Prostate gland (tissue), 2 donors: ENCODE measurements around the gene LITAFD. TPM values are rescaled to one million over a fixed set of nuclear protein-coding genes. Genes with fewer than 3 reads are reported as not detected.

Experiments used
- DNase-seq: peaks from one replicate; pipeline ENCODE4 v3.0.0-alpha.2; 2019; ENCODE audit warnings: low spot score
- H3K27ac ChIP-seq, 2 donors: fragments of 200-600 bp; sonication (generic); 2 replicates each; pipeline ENCODE4 v1.5.1; 2017 to 2019
- H3K27me3 ChIP-seq: fragments of 200-600 bp; sonication (generic); replicated peaks from 2 replicates; pipeline ENCODE4 v1.5.1; 2019; ENCODE audit not compliant: insufficient read depth
- H3K36me3 ChIP-seq, 2 donors: fragments of 200-600 bp; sonication (generic); 1 replicate in 1 of 2; 2 replicates in 1 of 2; pipeline versions ENCODE4 v1.5.1 to v1.8.1; 2017 to 2019
- H3K4me1 ChIP-seq: fragments of 200-600 bp; sonication (generic); replicated peaks from 2 replicates; pipeline ENCODE4 v1.5.1; 2019
- H3K4me3 ChIP-seq, 2 donors: fragments of 200-600 bp; sonication (generic); 2 replicates each; pipeline ENCODE4 v1.5.1; 2017 to 2019
- H3K9me3 ChIP-seq: fragments of 200-600 bp; sonication (generic); 2 replicates; pipeline ENCODE4 v1.5.1; 2017
- POLR2A ChIP-seq: fragments of 450-650 bp; IDR thresholded peaks from one replicate; pipeline ENCODE4 v1.6.1; 2016; ENCODE audit warnings: antibody characterized with exemption, mild to moderate bottlenecking
- POLR2AphosphoS5 ChIP-seq: sonication (generic); formaldehyde crosslinking; IDR thresholded peaks from one replicate; pipeline ENCODE4 v1.6.1; 2017; ENCODE audit warnings: antibody characterized with exemption
- WGBS: methylation state at CpG from one replicate; pipeline ENCODE4 v1.1.5; 2018; 5-methylcytosine and 5-hydroxymethylcytosine counted together
- intact Hi-C: fragments of 100-400 bp; cut with DNase I; formaldehyde crosslinking; loops from one replicate; pipeline ENCODE4 v1.14.2; 2022
- total RNA-seq, 2 donors: library from RNA; depleted of rRNA; stranded (reverse); fragments of >200 nt; gene quantifications; one replicate each; pipeline ENCODE4 v1.1.0, GENCODE V29; 2016
- TF ChIP-seq, protein P1 (sequence below), 4 experiments: fragments of 200-600 bp in 2 of 4; fragments of 450-650 bp in 2 of 4; sonication (generic) in 2 of 4; IDR thresholded peaks; 1 replicate in 3 of 4; 2 replicates in 1 of 4; pipeline ENCODE4 v1.5.1; 2016 to 2019; ENCODE audit warnings: antibody characterized with exemption in 4 of 4, mild to moderate bottlenecking in 2 of 4, moderate library complexity in 2 of 4

Gene LITAFD
- total RNA-seq, 2 donors from 2014 or later = 2.3 TPM; not detected in 1

DNA sequence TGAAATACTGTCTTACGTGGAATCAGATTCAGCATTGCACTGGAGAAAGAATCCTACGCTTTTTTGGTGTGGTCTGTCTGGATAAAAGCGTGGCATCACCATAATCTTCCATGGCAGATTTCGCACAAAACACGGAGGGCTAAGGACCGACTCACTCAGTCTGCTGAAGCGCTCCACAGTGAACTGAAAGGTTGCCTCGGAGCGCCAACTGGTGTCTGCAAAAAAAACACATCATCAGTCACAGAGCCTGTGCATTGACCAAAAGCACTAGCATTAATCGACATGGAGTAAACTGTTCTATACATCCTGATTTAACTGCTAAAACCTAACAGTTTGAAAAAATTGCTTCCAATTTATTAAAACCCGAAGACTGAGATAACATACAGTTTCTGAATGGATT, 41.0 kb downstream of the LITAFD start:
- TF ChIP-seq POLR2AphosphoS5 = no peak
- Histone ChIP-seq H3K27ac (no peak overlapping the region), H3K36me3 (no peaks in the 10 kb centered on the region), H3K9me3 (no peaks in the 10 kb centered on the region), H3K4me3 (no peak overlapping the region), H3K27me3 (no peaks in the 10 kb centered on the region), H3K4me1 (peaks cover 6% of the 10 kb centered on the region)
- DNase-seq = no peak
- intact Hi-C loops = no loop called here
- 89% methylated on average over 11 of the region's 11 CpGs for WGBS

DNA sequence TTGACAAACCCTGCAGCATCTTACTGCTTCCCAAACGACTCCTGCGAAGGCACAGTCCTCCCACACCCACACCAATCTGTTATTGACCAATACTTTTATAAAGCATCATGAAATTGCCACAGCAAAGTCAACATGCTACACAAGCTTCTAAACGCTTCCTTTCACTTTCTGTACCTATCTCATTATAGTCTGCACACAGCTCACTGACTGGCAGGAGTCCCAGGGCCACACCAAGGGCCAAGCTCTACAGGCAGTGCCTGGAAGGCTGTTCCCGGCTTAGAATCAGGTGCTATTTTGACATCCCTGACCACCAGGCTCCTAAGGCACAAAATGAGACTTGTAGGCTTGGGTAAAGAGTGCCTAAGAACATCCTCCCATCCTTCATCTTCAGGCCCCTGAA, 42.1 kb downstream of the LITAFD start:
- no peak overlapping the region for H3K4me3 ChIP-seq
- no peaks in the 10 kb centered on the region for H3K9me3 ChIP-seq
- peak; percentile 60 for DNase-seq
- no peaks in the 10 kb centered on the region for H3K36me3 ChIP-seq
- TF ChIP-seq POLR2AphosphoS5 (peak; percentile 71), POLR2A (no peak)
- TF ChIP-seq, protein P1, sequence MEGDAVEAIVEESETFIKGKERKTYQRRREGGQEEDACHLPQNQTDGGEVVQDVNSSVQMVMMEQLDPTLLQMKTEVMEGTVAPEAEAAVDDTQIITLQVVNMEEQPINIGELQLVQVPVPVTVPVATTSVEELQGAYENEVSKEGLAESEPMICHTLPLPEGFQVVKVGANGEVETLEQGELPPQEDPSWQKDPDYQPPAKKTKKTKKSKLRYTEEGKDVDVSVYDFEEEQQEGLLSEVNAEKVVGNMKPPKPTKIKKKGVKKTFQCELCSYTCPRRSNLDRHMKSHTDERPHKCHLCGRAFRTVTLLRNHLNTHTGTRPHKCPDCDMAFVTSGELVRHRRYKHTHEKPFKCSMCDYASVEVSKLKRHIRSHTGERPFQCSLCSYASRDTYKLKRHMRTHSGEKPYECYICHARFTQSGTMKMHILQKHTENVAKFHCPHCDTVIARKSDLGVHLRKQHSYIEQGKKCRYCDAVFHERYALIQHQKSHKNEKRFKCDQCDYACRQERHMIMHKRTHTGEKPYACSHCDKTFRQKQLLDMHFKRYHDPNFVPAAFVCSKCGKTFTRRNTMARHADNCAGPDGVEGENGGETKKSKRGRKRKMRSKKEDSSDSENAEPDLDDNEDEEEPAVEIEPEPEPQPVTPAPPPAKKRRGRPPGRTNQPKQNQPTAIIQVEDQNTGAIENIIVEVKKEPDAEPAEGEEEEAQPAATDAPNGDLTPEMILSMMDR (IDR thresholded peaks at IDR 0.05) = no peak
- H3K4me1 ChIP-seq = peaks cover 6% of the 10 kb centered on the region
- H3K27ac ChIP-seq = no peak overlapping the region
- H3K27me3 ChIP-seq = no peaks in the 10 kb centered on the region
- 61% methylated on average over 4 of the region's 4 CpGs for WGBS
- intact Hi-C loops = no loop called here

DNA sequence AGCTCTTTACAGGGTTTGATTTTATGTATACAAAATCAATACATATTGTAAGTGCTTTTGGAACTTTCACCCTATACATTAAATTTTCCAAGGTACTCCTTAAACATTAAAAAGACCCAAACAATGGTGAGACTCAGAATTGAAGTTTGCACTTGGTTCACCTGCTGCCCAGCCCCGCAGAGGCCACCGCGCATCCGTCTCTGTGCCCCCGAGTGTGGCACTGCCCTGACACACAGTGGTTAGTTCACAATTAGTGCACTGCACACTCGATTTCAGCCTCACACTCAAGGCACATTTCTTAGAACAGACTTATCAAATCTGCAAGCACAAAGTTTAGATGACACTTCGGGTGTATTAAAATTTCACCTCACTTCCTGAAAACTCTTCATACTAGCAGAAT, 43.3 kb downstream of the LITAFD start:
- H3K4me3 ChIP-seq = no peak overlapping the region
- no peak overlapping the region for H3K27ac ChIP-seq
- TF ChIP-seq, protein P1 (IDR thresholded peaks at IDR 0.05) = no peak
- TF ChIP-seq POLR2A = no peak
- TF ChIP-seq POLR2AphosphoS5 = no peak
- intact Hi-C loops = no loop called here
- H3K4me1 ChIP-seq = no peaks in the 10 kb centered on the region
- H3K27me3 ChIP-seq = no peaks in the 10 kb centered on the region
- no peaks in the 10 kb centered on the region for H3K36me3 ChIP-seq
- no peaks in the 10 kb centered on the region for H3K9me3 ChIP-seq
- no peak for DNase-seq
- WGBS = 92% methylated on average over 7 of the region's 7 CpGs

DNA sequence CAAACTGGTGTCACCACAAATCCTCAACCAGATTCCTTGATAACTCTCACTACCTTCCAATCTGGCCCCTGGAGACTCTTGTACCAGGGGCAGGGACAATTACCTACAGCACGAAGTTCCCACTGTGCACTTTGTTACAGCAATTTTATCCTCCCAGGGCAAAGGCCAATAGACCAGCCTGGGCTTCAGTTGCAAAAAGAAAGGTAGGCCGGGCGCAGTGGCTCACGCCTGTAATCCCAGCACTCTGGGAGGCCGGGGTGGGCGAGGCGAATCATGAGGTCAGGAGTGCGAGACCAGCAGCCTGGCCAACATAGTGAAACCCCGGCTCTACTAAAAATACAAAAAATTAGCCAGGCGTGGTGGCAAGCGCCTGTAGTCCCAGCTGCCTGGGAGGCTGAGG, 44.7 kb downstream of the LITAFD start:
- no peak overlapping the region for H3K27ac ChIP-seq
- intact Hi-C loops = no loop called here
- 96% methylated on average over 11 of the region's 11 CpGs for WGBS

DNA sequence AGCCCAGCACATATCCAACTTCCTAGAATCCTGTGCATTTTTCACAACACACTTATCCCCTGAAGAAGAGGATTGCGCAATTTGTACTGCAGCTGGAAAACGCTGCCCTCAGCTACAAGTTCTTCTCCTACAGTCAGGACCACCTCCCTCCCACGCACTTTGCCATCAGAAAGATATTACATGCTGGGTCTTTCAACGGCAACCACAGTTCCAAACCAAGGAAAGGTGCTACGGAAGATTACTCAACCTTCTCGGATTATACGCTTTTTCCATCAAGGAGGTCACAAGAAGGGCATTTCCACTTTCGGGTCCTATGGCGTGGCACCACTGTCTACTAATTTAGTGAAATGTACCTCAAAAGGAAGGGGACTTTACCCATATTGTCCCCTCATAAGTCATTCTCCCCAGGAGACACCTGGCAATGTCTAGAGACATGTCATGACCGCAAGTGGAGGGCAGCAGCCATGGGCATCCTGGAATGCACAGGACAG, 46.4 kb downstream of the LITAFD start:
- Histone ChIP-seq H3K36me3 (no peaks in the 10 kb centered on the region), H3K27ac (no peak overlapping the region), H3K4me1 (no peaks in the 10 kb centered on the region), H3K4me3 (no peak overlapping the region), H3K9me3 (no peaks in the 10 kb centered on the region), H3K27me3 (no peaks in the 10 kb centered on the region)
- DNase-seq = no peak
- 87% methylated on average over 10 of the region's 10 CpGs for WGBS
- TF ChIP-seq POLR2A (no peak), POLR2AphosphoS5 (no peak)
- TF ChIP-seq, protein P1 (IDR thresholded peaks at IDR 0.05) = no peak
- intact Hi-C loops = no loop called here

More for the DNA sequence above, 44.7 kb downstream of the LITAFD start:
- Histone ChIP-seq H3K27me3 (no peaks in the 10 kb centered on the region), H3K4me1 (no peaks in the 10 kb centered on the region), H3K4me3 (no peak overlapping the region), H3K36me3 (no peaks in the 10 kb centered on the region), H3K9me3 (no peaks in the 10 kb centered on the region)
- DNase-seq = no peak
- no peak for TF ChIP-seq POLR2AphosphoS5
- no peak for TF ChIP-seq POLR2A
- TF ChIP-seq, protein P1 (IDR thresholded peaks at IDR 0.05) = no peak
